NCI-H510A (cell line): ENCODE results near the gene B9D2.
"Not testable (repeated sequence)": the region's sequence is repeated elsewhere in the genome, so short reads cannot be mapped to it uniquely, and the experiment has no call there.

Experiments
- DNase-seq: peaks from one replicate; lab custom pipeline; 2025; lab: John Stamatoyannopoulos, UW

Gene B9D2

DNA sequence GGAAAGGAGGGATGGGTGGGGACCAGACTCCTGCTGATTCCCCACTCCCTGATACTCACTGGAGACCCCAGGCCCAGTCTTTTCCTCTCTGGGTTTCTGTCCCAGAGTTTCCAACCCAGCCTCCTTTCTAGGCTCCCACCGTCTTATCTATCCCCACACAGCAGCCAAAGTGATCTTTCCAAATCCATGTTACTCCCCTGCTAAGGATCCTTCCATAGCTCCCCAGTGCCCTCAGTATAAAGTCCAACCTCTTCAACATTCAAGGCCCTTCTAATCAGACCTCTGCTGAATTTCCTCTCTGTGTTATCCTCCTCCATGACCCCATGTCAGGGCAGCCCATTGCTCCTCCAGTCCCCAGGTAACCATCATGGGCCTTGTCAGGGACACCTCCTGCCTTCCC, 8.9 kb downstream of the B9D2 start:
- DNase-seq, result no peak

DNA sequence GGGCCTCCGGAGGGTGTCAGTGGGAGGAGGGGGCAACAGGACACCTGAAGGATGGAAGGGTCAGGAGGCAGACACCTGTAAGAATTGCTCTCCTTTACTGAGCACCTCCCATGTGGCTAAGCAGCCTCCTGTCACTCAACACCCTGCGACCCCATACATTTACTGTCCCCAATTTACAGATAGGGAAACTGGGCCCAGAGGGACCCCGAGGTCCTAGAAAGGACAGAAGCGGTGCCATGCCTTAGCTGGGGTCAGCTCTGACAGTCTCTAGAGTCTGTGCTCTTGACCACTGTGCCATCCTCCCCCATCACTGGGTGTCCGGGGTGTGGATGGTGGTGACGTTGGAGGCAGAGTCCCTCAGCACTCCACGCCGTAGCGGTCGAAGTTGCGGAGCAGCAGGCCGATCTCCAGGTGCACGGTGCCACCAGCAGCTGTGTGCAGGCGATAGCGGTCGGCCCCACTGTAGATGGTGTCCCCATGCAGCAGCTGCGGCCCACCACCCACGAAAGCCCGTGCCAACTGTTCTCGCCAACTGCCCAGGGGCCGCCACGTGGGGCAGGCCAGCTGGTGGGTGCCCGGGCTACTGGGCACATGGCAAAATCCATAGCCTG, 9.5 kb downstream of the B9D2 start:
- no peak for DNase-seq

DNA sequence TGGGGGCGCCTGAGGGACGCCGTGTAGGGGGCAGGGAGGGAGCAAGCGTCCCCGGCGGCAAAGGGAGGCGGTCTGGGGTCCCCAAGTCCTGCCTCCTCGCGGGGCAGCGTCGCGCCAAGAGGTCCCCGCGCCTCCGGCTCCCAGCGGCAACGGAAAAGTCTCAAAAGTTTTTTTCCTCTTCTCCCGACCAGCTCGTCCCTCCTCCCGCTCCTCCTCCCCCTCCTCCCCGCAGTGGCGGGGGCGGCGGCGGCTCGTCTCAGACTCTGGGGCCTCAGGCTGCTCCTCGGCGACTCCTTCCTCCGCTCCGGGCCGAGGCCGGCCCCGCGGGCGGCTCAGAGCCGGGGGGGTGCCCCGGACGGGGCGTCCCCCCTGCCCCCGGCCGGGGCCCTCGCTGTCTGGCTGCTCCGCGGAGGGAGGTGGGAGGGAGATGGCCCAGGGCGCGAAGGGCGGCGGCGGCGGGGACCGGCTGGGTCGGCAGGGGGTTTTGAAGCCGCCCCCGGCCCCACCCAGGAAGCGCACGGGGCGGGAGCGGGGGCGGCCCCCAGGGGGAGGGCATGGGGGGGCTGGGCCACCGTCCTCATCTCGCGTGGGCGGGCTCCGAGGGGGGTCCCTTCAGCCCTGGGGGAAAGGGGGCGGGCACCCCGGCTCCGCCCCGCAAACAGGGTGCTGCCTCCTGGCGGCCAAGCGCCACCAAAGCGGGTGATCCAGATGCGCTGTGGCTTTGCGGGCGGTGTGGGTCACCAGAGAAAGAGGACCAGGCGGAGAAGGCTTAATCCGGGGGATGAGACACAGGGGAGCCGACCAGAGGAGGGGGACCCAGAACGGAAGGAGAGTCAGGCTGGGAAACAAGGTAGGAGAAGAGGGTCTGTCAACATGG, 10.2 kb downstream of the B9D2 start, which contains the start of gene TGFB1:
Gene TGFB1 (minus strand): TSS at position 457 of the 877 bp plus-strand sequence. CDS start 878 bp downstream, outside the sequence.
- DNase-seq, result peak; percentile 35

DNA sequence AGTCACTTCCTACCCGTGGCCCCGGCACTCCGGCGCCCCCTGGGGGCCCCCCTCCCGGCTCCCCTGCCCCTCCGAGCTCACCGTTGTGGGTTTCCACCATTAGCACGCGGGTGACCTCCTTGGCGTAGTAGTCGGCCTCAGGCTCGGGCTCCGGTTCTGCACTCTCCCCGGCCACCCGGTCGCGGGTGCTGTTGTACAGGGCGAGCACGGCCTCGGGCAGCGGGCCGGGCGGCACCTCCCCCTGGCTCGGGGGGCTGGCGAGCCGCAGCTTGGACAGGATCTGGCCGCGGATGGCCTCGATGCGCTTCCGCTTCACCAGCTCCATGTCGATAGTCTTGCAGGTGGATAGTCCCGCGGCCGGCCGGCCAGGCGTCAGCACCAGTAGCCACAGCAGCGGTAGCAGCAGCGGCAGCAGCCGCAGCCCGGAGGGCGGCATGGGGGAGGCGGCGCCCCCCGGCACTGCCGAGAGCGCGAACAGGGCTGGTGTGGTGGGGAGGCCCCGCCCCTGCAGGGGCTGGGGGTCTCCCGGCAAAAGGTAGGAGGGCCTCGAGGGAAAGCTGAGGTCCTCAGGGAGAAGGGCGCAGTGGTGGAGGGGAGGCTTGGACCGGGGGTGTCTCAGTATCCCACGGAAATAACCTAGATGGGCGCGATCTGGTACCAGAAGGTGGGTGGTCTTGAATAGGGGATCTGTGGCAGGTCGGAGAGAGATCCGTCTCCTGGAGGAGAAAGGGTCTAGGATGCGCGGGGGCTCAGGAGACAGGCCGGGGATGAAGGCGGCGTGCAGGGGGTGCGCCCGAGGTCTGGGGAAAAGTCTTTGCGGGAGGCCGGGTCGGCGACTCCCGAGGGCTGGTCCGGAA, 11.1 kb downstream of the B9D2 start:
- DNase-seq, result no peak

DNA sequence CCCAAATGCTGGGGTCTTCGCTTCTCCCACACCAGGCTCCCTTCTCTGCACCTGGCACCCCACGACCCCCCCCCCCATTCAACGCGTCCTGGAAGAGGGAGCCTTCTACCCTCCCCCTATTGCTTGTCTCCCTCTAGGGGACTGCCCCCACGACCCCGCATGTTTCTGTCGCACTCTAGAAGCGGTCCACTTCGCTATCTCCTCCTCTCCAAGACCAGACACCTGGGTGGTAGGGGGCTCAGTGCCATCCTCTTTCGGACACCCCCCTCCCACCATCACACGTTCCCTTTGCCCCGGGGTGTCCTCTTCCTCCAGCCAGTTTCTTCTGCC, 11.7 kb downstream of the B9D2 start:
- DNase-seq, result no peak

DNA sequence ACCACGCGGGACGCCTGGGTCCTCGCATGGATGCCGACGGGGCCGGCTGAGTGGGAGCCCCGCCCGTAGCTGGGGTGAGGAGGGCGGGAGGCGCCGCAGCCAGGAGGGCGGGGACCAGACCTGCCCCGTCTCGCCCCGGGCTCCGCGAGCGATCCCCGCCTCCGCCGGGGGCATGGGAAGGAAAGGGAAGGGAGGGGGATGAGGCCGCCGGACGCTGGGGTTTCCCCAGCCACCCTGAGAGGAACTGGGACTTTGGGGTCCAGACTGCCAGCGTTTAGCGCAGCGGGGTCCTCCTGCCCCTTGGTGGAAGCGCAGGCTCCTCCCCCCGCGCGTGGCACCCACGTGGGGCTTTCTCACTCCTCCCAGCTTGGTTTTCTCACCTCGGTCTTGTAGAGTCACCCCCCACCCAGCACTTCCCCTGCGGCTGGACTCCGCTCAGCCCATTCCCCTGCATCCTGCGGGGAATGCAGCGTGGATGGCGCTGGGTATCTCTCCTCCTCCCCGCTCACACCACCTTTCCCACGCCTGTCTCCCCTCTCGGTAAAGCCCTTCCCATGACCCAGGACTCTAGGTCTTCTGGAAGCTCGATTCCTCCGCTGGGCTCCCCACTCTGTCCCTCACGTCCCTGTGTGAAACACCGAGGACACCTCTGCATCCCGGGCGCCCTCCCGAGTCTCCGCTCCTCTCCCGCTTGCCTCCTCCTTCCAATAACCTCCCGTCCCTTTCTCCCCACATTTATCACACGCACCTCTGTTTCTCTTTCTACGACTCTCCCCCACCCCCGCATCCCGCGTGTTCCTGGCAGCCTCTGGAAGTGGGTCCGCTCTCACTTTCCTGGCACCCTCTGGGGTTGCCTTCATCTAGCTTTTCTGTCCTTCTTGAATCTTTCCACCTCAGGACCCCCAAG, 12.4 kb downstream of the B9D2 start:
- DNase-seq, result no peak

DNA sequence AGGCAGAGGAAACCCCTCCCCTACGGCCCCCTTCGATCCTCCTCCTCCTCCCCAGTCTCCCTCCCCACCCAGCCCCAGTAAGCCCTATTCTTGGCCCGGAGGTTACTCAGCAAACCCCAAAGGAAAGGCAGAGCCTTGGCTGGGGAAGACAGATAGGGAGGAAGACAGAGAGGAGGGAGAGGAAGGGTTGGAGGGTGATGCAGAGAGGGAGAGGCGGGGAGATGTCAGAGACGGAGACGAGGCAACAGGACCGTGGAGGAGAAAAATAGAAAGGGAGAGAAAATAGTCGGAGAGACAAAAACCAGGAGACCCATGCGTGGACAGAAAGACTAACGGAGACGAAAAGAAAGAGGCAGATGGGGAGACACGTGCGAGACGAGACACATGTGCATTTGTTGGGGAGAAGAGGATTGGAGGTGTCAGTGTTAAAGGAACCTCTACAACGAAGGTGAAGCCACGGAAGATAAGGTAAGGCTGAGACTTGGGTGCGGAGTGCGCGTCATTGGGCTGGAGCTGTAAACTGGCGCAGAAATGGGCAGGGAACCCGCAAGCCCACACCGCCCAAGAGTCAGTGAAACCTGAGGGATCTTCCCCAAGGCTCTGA, 13.1 kb downstream of the B9D2 start:
- no peak for DNase-seq

DNA sequence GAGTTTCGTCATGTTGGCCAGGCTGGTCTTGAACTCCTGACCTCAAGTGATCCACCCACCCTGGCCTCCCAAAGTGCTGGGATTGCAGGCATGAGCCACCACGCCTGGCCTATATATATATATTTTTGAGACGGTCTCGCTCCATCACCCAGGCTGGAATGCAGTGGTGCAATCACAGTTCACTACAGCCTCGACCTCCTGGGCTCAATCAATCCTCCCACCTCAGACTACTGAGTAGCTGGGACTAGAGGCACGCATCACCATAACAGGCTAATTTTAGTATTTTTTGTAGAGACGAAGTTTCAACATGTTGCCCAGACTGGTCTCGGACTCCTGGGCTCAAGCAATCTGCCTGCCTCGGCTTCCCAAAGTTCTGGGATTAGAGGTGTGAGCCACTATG, 17.0 kb downstream of the B9D2 start:
- not testable (repeated sequence) for DNase-seq

DNA sequence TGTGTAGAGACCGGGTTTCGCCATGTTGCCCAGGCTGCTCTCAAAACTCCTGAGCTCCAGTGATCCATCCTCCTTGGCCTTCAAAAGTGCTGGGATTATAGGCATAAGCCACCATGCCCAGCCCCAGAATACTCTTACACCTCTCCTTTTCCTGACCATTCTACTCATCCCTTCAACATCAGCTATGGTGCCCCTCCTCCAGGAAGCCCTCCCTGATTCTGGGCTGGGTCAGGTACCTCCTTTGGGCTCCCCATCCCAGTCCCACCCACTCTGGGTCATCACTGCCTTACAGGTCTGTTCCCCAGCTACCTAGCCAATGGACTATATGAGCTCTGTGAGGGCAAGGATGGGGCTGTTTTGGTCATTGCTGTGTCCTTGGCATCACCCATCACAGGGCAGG, 19.8 kb downstream of the B9D2 start:
- no peak for DNase-seq

DNA sequence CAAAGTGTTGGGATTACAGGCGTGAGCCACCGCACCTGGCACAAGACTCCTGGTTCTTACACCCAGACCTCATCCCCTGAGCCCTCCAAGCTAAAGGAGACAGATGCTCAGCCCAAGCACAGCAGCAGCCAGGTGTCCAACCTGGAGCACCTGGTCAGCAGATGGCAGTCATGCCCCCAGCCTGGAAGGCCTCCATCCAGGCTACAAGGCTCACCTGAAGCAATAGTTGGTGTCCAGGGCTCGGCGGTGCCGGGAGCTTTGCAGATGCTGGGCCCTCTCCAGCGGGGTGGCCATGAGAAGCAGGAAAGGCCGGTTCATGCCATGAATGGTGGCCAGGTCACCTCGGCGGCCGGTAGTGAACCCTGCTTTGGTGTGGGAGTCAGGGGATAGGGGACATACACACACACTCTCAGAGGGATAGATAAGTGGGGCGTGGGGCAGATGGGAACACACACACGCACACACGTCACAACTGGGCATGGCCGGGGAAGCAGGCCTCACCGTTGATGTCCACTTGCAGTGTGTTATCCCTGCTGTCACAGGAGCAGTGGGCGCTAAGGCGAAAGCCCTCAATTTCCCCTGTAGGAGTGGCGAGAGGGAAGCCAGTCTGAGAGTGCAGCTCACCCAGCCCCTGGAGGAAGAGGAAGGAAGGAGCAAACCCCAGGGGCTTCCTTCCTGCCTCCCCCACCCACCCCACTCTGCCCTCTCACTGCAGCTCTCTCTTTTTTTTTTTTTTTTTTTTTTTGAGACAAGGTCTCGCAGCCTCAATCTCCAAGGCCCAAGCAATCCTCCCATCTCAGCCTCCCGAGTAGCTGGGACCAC, 22.1 kb downstream of the B9D2 start:
- peak; percentile 29 for DNase-seq

DNA sequence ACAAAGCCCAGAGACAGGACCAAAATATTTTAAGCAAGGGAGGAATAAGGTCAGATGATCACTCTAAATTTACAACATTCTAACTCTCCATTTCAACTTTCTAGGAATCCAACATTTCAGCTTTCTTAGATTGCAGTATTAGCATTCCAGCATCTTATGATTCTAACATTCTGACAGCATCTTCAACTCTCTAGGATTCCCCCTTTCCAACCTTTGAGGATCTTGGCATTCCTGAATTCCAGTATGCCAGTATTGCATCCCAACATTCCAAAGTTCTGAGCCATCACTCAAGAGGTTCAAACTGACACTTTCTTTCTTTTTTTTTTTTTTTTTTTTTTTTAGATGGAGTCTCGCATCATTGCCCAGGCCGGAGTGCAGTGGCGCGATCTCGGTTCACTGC, 24.0 kb downstream of the B9D2 start:
- no peak for DNase-seq

DNA sequence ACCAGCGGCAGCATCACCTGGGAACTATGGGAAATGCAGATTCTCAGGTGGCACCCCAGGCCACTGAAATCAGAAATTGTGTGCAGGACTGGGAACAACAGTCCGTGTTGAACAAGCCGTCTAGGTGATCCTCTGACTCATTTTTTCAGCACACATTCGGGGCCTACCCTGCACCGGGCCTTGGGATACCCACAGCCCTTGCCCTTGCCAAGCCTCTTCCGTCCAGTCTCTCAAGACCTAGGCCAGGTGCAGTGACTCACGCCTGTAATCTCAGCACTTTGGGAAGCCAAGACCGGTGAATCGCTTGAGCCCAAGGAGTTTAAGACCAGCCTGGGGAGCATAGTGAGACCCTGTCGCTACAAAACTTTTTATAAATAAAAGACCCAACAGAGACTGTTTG, 28.5 kb downstream of the B9D2 start:
- no peak for DNase-seq

DNA sequence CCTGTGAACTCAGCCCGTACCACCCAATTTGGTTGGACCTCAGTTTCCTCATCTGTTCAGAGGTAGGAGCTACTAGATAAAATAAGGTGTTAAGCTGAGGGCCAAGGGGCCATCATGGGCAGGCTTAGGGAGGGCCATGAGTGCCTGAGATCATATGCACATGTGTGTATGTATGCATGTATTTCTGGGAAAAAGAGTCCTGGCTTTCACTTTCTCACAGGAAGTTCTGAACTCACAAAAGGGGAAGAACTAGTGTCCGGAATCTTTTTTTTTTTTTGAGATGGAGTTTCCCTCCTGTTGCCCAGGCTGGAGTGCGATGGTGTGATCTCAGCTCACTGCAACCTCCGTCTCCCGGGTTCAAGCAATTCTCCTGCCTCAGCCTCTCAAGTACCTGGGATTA, 29.2 kb downstream of the B9D2 start:
- DNase-seq, result no peak

DNA sequence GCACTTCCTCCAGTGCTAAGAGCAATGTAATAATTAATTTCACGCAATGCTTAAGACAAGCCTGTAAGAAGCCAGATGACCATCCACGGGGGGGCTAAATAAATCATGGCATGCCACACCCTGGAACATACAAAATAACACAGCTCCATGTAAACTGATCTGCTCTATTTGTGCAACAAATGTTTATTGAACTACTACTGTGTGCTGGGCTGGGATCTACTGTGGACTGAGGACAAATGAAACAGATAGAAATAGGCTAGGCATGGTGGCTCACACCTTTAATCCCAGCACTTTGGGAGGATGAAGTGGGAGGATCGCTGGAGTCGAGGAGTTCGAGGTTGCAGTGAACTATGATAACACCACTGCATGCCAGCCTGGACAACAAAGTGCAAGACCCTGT, 31.5 kb downstream of the B9D2 start:
- no peak for DNase-seq

DNA sequence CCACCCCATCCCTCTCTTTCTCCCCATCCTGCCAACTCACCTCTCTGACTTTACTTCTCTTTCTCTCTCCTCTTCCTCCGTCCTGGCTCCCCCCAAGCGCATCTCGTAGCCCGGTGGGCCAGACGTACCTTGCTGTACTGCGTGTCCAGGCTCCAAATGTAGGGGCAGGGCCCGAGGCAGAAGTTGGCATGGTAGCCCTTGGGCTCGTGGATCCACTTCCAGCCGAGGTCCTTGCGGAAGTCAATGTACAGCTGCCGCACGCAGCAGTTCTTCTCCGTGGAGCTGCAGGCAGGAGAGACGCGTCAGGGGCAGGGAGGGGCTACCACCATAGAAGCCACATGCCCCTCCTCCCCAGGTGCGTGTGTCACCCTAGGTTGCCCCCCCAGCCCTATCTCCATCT, 31.9 kb downstream of the B9D2 start:
- DNase-seq, result no peak

DNA sequence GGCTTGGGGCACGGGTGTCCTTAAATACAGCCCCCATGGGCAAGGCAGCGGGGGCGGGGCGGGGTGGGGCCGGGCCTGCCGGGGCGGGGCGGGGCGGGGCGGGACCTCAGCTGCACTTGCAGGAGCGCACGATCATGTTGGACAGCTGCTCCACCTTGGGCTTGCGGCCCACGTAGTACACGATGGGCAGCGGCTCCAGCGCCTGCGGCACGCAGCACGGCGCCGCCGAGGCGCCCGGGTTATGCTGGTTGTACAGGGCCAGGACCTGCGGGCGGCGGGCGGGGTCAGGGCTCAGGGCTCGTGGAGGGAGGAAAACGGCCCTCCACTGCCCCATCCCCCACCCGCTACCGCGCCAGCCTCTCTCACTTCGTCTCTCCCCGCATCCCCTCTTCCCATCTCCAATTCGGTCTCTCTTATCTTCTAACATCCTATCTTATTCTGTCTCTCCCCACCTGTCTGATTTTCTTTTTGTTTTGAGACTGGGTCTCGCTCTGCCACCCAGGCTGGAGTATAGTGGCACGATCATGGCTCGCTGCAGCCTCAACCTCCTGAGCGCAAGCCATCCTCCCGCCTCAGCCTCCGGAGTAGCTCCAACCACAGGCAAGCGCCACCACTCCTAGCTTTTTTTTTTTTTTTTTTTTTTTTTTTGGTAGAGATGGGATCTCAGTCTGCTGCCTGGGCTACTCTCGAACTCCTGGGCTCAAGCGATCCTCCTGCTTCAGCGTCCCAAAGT, 32.8 kb downstream of the B9D2 start:
- DNase-seq, result no peak

DNA sequence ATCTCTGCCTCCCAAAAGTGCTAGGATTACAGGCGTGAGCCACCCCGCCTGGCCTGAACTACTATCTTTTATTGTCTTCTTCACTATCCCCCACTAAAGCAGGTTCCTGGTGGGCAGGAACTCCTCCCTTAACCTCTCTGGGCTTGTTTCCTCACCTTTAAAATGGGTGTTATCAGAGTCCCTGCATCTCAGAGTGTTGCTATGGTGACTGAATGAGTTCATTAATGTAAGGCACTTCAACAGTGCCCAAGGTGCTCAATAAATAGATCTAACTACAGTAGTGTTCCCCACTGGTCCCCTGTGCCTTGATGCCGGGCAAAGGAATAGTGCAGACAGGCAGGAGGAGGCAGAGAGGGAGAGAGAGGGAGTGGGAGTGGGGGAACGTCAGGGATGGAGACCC, 33.5 kb downstream of the B9D2 start:
- no peak for DNase-seq

DNA sequence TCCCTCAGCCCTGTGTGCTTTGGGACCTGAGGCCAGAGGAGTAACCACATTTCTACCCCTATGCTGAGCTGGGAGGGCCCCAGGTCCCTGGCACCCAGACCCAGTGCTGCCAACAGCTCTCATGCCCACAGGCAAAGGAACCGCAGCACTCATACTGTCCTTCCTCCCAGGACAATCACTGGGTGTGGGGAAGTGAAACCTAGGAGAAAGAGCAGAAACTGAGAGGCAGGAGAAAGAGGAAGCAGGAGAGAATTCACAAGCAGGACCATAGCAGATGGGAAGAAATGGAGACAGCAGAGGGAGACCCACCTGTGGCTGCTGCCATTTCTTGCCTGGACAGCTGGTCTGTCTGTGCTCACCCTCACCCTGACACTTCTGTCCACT, 35.1 kb downstream of the B9D2 start:
- DNase-seq, result no peak

DNA sequence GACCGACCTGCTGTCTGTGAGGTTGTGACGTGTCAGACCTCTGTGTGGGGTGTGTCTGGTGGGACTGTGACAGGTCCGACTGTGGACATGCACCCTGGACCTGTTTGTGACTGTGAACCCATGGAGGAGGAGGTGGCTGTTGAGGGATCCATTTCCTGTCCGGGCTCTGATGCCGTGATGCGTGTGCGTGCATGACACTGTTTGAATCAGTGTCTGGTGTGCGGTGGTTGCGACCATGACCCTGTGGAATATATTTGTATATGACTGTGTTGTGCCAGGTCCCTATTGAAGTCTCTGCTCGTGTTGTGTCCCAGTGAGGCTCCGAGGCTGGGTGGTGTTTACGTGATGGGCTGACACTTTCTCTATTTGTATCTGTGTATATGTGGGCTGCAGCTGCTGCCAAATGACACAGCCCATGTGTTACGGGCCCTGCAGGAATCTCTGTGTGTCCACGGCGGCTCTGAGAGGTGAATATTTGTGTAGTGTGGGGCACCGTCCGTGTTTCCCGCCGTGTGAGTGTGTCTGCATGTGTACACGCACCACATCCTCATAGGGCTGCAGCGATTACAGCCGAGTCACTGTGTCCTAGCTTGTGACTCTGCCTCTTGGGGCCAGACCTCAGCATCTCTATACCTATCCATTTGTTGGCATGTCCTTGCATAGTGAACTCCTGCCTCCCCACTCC, 35.6 kb downstream of the B9D2 start:
- no peak for DNase-seq
